NCI-H1092 (cell line): Measurements from ENCODE around the gene WDR45B.
A peak's percentile ranks its signal among the peaks of the same experiment; 100 is the strongest.

Source experiments
- DNase-seq: peaks from one replicate; lab custom pipeline; 2025; lab: John Stamatoyannopoulos, UW

Gene WDR45B

DNA sequence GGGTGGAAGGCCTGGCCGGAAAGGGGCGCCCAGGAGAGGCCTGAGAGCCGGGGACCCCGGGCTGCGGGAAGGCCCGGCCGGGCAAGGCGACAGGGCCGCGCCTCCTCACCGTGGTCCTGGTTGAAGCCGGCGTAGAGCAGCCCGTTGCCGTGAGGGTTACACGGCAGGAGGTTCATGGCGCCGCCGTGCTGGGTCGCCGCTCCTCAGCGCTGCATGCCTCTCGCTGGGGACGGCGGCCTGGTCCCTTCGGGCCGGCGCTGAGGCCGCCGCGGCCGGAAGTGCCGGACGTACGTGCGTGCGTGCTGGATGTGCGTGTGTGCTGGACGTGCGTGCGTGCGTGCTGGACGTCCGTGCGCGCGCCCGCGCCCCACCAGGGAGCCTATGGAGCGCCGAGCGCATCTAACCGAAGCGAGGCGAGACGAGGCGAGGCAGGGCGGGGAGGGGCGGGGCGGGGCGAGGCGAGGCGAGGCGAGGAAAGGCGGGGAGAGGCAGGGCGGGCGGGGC, at the start of gene WDR45B:
Gene WDR45B (minus strand): TSS at position 280 of the 504 bp plus-strand sequence. CDS start 104 bp downstream, at position 176.
- peak; percentile 95 for DNase-seq

DNA sequence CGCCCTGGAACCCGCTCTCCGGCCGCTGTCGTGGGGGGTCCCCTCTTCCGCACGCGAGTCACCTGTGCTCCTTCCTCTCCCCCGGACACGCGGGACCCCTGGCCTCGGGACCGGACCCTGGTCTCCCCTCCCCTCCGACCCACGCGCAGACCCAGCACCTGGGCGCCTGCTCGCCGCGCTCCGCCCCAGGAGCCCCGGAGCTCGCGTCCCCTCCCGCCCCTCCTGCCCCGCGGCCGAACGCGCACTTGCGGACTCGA, 49.5 kb upstream of the WDR45B start:
- no peak for DNase-seq

DNA sequence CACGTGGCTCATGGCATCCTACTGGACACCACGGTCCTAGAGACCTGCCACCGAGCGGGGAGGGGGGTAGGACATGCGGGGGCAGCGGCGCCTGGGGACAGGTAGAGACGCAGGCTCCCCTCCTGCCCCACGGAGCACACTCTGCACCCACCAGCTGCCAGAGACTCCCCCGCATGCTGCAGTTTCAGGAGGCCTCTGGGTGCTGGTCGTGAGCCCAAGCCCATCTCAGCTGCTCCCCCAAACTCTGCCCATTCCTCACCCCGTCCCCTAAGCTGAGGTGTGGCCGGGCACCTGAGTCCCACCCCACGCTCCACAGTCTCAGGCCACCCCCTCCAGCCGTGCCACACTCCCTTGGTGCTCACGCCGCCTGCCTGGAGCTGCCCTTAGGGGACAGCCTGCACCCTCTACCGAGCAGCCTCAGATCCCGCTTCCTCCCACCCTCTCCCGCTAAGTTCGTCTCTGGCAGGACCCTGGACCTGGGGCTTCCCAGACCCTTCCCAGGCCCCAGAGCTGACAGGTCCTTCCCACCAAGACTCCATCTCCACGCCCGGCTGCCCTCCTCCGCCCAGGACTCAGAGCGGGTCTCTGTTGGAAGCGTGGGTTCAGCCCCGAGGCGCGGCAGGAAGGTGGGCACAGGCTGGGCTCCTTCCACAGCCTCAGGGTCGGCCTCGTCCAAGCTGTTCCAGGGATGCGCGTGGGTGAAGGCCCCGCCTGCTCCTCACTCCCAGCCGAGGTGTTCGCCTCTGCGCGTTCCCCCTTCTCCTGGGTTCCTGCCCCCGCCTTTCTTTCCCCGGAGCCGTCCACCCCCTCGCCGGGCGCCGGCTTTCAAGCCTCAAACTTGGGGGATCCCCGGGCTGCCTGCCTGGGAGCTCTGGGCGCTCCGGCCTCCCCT, 48.9 kb upstream of the WDR45B start:
- no peak for DNase-seq

- no peak for DNase-seq
Observed at GRCh38 chr17:82696259-82696658, 48.0 kb upstream of the WDR45B start.

DNA sequence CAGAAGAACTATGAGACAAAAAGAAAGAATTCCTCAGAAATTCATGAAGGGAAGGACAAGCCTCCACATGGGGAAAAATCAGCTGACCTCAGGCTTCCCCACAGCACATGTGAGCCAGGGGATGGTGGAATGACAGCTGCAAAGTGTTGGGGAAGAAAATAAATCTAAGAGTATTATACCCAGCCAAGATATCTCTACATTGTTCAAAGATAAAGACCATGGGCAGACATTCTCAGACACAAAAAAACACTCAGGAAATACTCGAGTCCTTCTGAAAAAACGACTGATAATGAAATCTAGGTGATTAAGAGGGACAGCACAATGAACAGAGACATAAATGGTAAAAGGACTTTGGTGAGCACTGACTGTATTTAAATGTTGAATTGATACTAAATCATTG, 46.4 kb upstream of the WDR45B start:
- DNase-seq, result no peak

DNA sequence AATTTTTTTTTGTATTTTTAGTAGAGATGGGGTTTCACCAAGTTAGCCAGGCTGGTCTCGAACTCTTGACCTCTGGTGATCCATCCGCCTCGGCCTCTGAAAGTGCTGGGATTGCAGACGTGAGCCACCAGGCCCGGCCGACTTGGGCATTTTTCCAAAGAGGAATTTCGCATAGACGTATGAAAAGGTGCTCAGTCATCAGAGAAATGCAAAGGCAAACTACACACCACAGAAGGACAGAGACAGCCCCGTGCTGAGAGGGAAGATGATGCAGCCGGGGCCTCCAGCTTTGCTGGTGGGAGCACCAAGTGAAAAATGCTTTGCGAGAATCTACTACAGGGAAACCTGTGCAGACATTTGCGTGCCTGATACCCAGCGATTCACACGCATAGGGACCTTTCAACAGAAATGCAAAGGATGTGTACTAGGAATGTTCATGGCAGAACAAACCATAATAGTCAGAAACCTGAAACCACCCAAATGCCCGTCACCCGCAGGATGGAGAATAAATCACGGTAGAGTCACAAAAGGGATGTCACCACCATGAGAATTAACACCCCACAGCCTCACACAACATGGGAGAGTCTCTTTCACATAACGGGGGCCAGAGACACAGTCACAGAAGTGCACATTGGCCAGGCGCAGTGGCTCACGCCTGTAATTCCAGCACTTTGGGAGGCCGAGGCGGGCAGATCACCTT, 45.1 kb upstream of the WDR45B start:
- DNase-seq, result no peak

DNA sequence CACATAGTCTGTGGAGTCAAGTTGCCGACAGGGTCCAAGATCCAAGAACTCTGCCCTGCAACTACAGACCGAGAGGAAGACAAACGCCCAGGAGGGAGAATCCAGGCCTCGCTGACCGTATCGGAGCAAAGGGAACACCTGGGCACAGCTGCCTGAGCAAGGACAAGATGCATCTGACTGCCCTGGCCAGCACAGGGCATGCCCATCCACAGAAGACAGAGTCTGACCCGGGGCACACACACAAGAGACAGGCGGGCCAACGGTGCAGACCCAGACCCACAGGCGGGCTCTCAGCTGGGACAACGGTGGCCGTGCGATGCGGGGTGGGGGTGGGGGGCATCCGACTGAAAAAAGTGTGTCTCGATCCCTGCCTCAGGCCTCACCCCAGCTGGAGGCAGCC, 44.0 kb upstream of the WDR45B start:
- DNase-seq, result no peak

DNA sequence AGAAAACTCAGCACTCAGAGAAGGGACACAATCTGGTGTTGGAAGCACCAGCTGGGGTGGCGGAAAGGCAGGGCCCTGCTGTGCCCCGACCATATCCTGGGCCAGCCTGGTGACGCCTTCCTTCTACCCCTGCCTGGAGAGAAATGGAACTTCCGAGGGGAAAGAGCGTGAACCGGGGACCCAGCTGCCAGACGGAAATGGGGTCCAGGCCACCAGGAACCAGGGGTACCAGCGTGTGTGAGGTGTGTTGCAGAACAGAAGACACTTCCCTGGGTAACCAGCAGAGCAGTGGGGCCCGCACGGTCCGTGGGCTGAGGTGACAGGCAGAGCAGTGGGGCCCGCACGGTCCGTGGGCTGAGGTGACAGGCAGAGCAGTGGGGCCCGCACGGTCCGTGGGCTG, 43.5 kb upstream of the WDR45B start:
- DNase-seq, result no peak

DNA sequence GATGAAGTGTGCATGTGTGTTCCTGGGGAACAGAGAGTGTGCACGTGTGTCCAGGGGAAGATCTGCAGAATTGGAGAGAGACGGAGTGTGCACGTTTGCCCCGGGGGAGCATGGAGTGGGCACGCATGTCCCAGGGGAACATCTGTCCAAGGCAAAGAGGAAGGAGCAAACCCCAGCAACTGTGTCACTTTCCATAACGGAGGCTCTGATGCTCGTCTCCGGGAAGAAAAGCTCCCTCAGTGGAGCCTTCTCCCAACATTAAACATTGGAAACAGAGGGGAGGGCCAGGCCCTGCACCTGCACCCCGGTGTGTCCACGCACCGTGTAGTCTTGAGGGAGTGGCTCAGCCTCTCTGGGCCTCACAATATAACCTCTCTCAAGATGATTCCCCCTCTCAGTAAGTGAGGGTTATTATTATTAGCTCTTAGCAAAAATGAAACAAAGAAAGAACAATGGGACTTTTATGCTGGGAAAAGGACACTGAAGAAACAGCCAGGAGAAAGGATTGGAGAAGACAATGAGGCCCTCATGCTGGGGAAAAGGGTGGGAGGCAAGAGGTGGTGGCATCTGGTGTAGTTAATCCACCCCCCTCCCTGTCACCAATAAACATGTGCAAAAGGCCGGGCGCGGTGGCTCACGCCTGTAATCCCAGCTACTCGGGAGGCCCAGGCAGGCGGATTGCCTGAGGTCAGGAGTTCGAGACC, 42.7 kb upstream of the WDR45B start:
- DNase-seq, result no peak

GRCh38 chr17:82689077-82689476, 40.8 kb upstream of the WDR45B start:
- DNase-seq, result no peak

DNA sequence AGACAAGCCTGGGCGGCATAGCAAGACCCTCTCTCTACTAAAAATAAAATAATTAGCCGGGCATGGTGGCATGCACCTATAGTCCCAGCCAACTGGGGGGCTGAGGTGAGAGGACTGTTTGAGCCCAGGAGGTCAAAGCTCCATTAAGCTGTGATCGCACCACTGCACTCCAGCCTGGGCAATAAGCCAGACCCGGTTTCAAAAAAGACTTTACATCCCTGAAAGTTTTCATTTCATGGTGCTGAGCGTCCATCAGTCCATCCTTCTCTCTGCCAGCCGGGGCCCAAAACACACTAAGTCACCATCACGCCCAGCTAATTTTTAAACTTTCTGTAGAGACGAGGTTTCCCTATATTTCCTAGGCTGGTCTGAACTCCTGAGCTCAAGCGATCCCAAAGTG, 39.6 kb upstream of the WDR45B start:
- no peak for DNase-seq

- DNase-seq, result no peak
Observed at GRCh38 chr17:82687375-82687861, 39.2 kb upstream of the WDR45B start.

- DNase-seq, result no peak
Observed at GRCh38 chr17:82686366-82687324, 38.4 kb upstream of the WDR45B start.

GRCh38 chr17:82685291-82685690, 37.0 kb upstream of the WDR45B start:
- no peak for DNase-seq

GRCh38 chr17:82684228-82684841, 36.1 kb upstream of the WDR45B start:
- DNase-seq, result no peak

GRCh38 chr17:82683534-82683933, 35.3 kb upstream of the WDR45B start:
- no peak for DNase-seq

DNA sequence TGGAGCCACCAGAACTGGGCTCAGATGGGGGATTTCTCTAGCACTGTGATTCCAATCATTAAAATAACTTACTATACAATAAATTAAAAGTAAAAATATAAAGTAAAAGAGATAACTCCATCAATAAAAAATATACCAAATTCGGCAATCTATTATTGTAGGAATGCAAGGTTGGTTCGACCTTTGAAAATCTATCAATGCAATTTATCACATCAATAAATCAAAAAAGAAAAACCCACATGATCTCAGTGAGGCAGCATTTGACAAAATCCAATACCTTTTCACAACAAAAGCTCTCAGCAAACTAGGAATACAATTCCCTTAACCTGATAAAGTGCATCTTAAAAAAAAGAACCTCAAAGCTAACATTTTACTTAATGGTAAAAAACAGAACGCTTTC, 33.3 kb upstream of the WDR45B start:
- DNase-seq, result no peak

- DNase-seq, result no peak
Observed at GRCh38 chr17:82679586-82680465, 31.6 kb upstream of the WDR45B start.

GRCh38 chr17:82678265-82678891, 30.1 kb upstream of the WDR45B start:
- DNase-seq, result peak; percentile 22
